HepG2 (cell line): Measurements from ENCODE around the gene SLC15A3. TPM values are rescaled to one million over a fixed set of nuclear protein-coding genes. Genes with fewer than 3 reads are reported as not detected.

Source experiments
- ATAC-seq: fragments of 200-7000 bp; cut with Tn5 transposase; 3 replicates; pipeline ENCODE4 v1.9.1; 2020; ENCODE audit warnings: mild to moderate bottlenecking, moderate library complexity
- BruUV-seq: library from RNA; stranded (reverse); fragments of 400-500 nt; replicated peaks from 2 replicates; lab custom pipeline; 2021; lab: Mats Ljungman, UMichigan
- CTCF ChIA-PET: fragments of 300-600 bp; formaldehyde crosslinking; extraction: SDS; loops from one replicate; lab custom pipeline; 2021; ENCODE audit warnings: low total read pairs, inconsistent platforms, low intra/inter-chr PET ratio; lab: Yijun Ruan, JAX
- POLR2A ChIA-PET: fragments of 350-600 bp; sonication (Branson Sonifier 250); formaldehyde crosslinking; loops from one replicate; lab custom pipeline; 2020; ENCODE audit warnings: antibody characterized with exemption, inconsistent platforms; lab: Yijun Ruan, JAX
- DNase-seq: peaks from one replicate; pipeline ENCODE4 v3.0.0-alpha.2; 2015; ENCODE audit warnings: low spot score
- FAIRE-seq: peaks from 3 replicates; lab custom pipeline; 2011; peaks lifted over from hg19 to GRCh38; lab: Jason Lieb, UNC
- H2AFZ ChIP-seq: one replicate; pipeline ENCODE4 v1.6.1; 2011; ENCODE audit warnings: low read length, inconsistent platforms
- H3K27ac ChIP-seq: fragments of 300-600 bp; 3 replicates; pipeline ENCODE4 v1.8.0; 2011; ENCODE audit warnings: mixed run types, mild to moderate bottlenecking, mixed read lengths, low read length, inconsistent platforms; ENCODE audit not compliant: insufficient read depth; ENCODE audit errors: extremely low read length
- H3K27me3 ChIP-seq, 2 experiments: fragments of 200-600 bp in 1 of 2; 2 replicates in 1 of 2; 3 replicates in 1 of 2; pipeline versions ENCODE4 v1.6.0 to v1.8.0; 2011; ENCODE audit warnings: low read length in 2 of 2, mild to moderate bottlenecking in 2 of 2, moderate library complexity in 2 of 2, inconsistent platforms in 1 of 2; ENCODE audit not compliant: insufficient read depth in 2 of 2, control insufficient read depth in 1 of 2
- H3K36me3 ChIP-seq, 2 experiments: fragments of 200-600 bp in 1 of 2; replicated peaks in 1 of 2; 2 replicates in 1 of 2; 3 replicates in 1 of 2; pipeline versions ENCODE4 v1.5.1 to v1.8.0; 2011; ENCODE audit warnings: low read length in 2 of 2, inconsistent platforms in 1 of 2; ENCODE audit not compliant: insufficient read depth in 2 of 2, control insufficient read depth in 1 of 2
- H3K4me1 ChIP-seq: 2 replicates; pipeline ENCODE4 v1.5.1; 2012; ENCODE audit warnings: low read length, inconsistent platforms; ENCODE audit not compliant: insufficient read depth
- H3K4me2 ChIP-seq: 2 replicates; pipeline ENCODE4 v1.6.0; 2011; ENCODE audit warnings: low read depth, low read length, inconsistent platforms
- H3K4me3 ChIP-seq, 3 experiments: fragments of 200-600 bp in 1 of 3; sonication (generic), shearing (Covaris generic) in 1 of 3; replicated peaks in 1 of 3; 2 replicates each; pipeline ENCODE4 v1.5.1; 2011 to 2016; ENCODE audit warnings: low read length in 3 of 3, inconsistent platforms in 2 of 3, low read depth in 2 of 3, mild to moderate bottlenecking in 2 of 3, control low read depth in 1 of 3, mixed read lengths in 1 of 3; ENCODE audit not compliant: insufficient read depth in 1 of 3
- H3K79me2 ChIP-seq: one replicate; pipeline ENCODE4 v1.6.1; 2011; ENCODE audit warnings: low read length, inconsistent platforms; ENCODE audit not compliant: insufficient read depth
- H3K9ac ChIP-seq: 2 replicates; pipeline ENCODE4 v1.6.0; 2011; ENCODE audit warnings: mild to moderate bottlenecking, low read depth, low read length, inconsistent platforms; ENCODE audit not compliant: insufficient read depth
- H3K9me3 ChIP-seq: 2 replicates; pipeline ENCODE4 v1.5.1; 2012; ENCODE audit warnings: mild to moderate bottlenecking, low read length
- H4K20me1 ChIP-seq: 2 replicates; pipeline ENCODE4 v1.6.0; 2011; ENCODE audit warnings: inconsistent platforms, mild to moderate bottlenecking, low read length, moderate library complexity; ENCODE audit not compliant: insufficient read depth
- EZH2 ChIP-seq: conservative IDR thresholded peaks from 2 replicates; pipeline ENCODE4 v1.6.1; 2012; ENCODE audit warnings: mild to moderate bottlenecking, low read depth, low read length, moderate library complexity
- HIVEP1 ChIP-seq: sonication (generic); formaldehyde crosslinking; IDR thresholded peaks from 2 replicates; pipeline ENCODE4 v1.4.0; 2020; ENCODE audit warnings: mild to moderate bottlenecking, missing genetic modification reagents
- KDM5A ChIP-seq: fragments of 200-600 bp; sonication (generic); IDR thresholded peaks from 2 replicates; pipeline ENCODE4 v1.7.0; 2018; ENCODE audit warnings: antibody characterized with exemption, mild to moderate bottlenecking, low read length, borderline replicate concordance
- KLF12 ChIP-seq: sonication (generic); formaldehyde crosslinking; IDR thresholded peaks from 2 replicates; pipeline ENCODE4 v1.4.0; 2020; ENCODE audit warnings: missing genetic modification reagents, borderline replicate concordance
- KMT2A ChIP-seq: sonication (generic); formaldehyde crosslinking; IDR thresholded peaks from 2 replicates; pipeline ENCODE4 v1.4.0; 2020; ENCODE audit warnings: missing genetic modification reagents
- MAFG ChIP-seq: sonication (generic); formaldehyde crosslinking; IDR thresholded peaks from 2 replicates; pipeline ENCODE4 v1.5.1; 2020; ENCODE audit warnings: mild to moderate bottlenecking, missing genetic modification reagents
- MIXL1 ChIP-seq: IDR thresholded peaks from 2 replicates; pipeline ENCODE4 v1.6.1; 2016
- NFKBIZ ChIP-seq: IDR thresholded peaks from 2 replicates; pipeline ENCODE4 v1.6.1; 2018; ENCODE audit warnings: missing genetic modification reagents, missing compliant biosample characterization
- RELA ChIP-seq: sonication (generic); formaldehyde crosslinking; IDR thresholded peaks from 2 replicates; pipeline ENCODE4 v1.4.0; 2020; ENCODE audit warnings: missing genetic modification reagents
- STAG1 ChIP-seq: sonication (generic); formaldehyde crosslinking; IDR thresholded peaks from 2 replicates; pipeline ENCODE4 v1.4.0; 2020; ENCODE audit warnings: missing genetic modification reagents
- ZFY ChIP-seq: sonication (generic); formaldehyde crosslinking; IDR thresholded peaks from 2 replicates; pipeline ENCODE4 v1.4.0; 2020; ENCODE audit warnings: missing genetic modification reagents
- ZNF121 ChIP-seq: sonication (generic); formaldehyde crosslinking; IDR thresholded peaks from 2 replicates; pipeline ENCODE4 v1.5.0; 2020; ENCODE audit warnings: mild to moderate bottlenecking, missing genetic modification reagents
- ZNF232 ChIP-seq: sonication (generic); formaldehyde crosslinking; IDR thresholded peaks from 2 replicates; pipeline ENCODE4 v1.4.0; 2020; ENCODE audit warnings: missing genetic modification reagents, borderline replicate concordance
- ZNF251 ChIP-seq: sonication (generic); formaldehyde crosslinking; IDR thresholded peaks from 2 replicates; pipeline ENCODE4 v1.9.0; 2021; ENCODE audit warnings: mild to moderate bottlenecking, missing genetic modification reagents
- ZNF343 ChIP-seq: sonication (generic); formaldehyde crosslinking; IDR thresholded peaks from 2 replicates; pipeline ENCODE4 v1.4.0; 2020; ENCODE audit warnings: mild to moderate bottlenecking, missing genetic modification reagents
- ZNF598 ChIP-seq: sonication (generic); formaldehyde crosslinking; IDR thresholded peaks from 2 replicates; pipeline ENCODE4 v1.5.1; 2020; ENCODE audit warnings: mild to moderate bottlenecking, missing genetic modification reagents, borderline replicate concordance
- ZNF674 ChIP-seq: sonication (generic); formaldehyde crosslinking; IDR thresholded peaks from 2 replicates; pipeline ENCODE4 v1.5.0; 2020; ENCODE audit warnings: low read depth, mild to moderate bottlenecking, missing genetic modification reagents
- ZNF781 ChIP-seq: sonication (generic); formaldehyde crosslinking; IDR thresholded peaks from 2 replicates; pipeline ENCODE4 v1.5.1; 2020; ENCODE audit warnings: borderline replicate concordance, mild to moderate bottlenecking, missing genetic modification reagents; ENCODE audit errors: not compliant biosample characterization
- WGBS: methylation state at CpG from one replicate; pipeline ENCODE4 v1.1.6; 2017; ENCODE audit warnings: low lambda C conversion rate; 5-methylcytosine and 5-hydroxymethylcytosine counted together
- in situ Hi-C: cut with HindIII; loops from 2 replicates; pipeline ENCODE4 v1.10.0; 2017; ENCODE audit warnings: low pct_unique_long_range_greater_than_20kb; ENCODE audit not compliant: extremely low pct_ligation_motif_present
- intact Hi-C: fragments of 100-400 bp; cut with micrococcal nuclease; formaldehyde crosslinking; loops from one replicate; pipeline ENCODE4 v1.10.0; 2022; ENCODE audit not compliant: unreplicated experiment
- polyA plus RNA-seq, 8 experiments: library from polyadenylated mRNA; depleted of rRNA in 3 of 8; stranded (reverse) in 7 of 8; unstranded in 1 of 8; fragments of >200 nt; fragmentation: Illumina TruSeq in 4 of 8; extraction: Trizol in 4 of 8; gene quantifications; 2 replicates each; pipeline versions ENCODE4 v1.2.1 to v1.2.3, GENCODE V29; 2011 to 2016; ENCODE audit warnings: low read depth in 4 of 8, missing spikeins in 1 of 8, mixed read lengths in 1 of 8; ENCODE audit not compliant: insufficient read depth in 1 of 8
- total RNA-seq, 5 experiments: library from RNA; depleted of rRNA; stranded (reverse); fragments of >200 nt; fragmentation: Illumina TruSeq; extraction: Trizol; gene quantifications; 2 replicates each; pipeline ENCODE4 v1.2.3, GENCODE V29; 2016; ENCODE audit warnings: low read depth in 1 of 5
- TF ChIP-seq, protein P1 (sequence below): sonication (generic); formaldehyde crosslinking; IDR thresholded peaks from 2 replicates; pipeline ENCODE4 v1.5.0; 2020; ENCODE audit warnings: missing genetic modification reagents

Gene SLC15A3
- total and polyA plus RNA-seq, 2 of the 13 experiments (the other 11 are each of a cell fraction or from before 2014, with no cell fraction given): 0.45 to 0.77 TPM

DNA sequence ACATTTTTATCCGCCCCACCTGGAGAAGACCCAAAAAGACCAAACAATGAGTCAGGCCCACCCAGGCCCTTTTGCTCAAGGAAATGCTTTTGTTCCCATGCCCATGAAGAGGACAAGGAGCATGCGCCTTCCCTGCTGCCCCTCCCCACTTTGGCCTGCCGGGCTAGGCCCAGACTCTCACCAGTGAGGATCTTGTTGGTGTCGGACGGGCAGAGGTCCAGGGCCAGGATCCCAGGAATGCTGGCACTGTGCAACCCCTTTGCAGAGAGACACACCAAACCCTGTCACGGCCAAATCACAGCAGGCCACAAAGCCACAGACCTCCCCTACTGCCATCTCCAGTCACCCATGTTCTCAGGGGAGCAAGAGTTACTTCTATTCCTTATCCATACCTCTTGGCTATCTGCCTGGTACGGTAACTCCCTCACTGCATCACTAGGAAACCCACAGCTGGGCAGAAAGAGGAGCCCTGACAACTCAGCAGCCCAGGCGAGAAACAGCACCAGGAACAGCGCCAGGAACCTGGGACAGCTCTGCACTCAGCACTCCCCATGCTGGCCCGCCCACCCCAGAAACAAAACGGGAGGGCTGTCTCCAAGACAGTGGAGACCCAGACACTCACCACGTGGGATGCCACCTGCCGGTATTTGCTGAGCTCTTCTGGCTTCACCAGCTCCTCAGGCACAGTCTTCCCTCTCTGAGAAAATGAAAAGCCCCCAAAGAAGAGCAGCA is 51.1 kb downstream of the SLC15A3 start:
- ChIA-PET POLR2A (no interaction called here), CTCF (interaction anchor here (2.9 kb wide), 1 partner anchor 70 kb away, joined by 20 read pairs; no protein-coding TSS in a partner anchor)
- in situ Hi-C loops: no loop called here
- no TSS peak for BruUV-seq
- peaks cover 17% of the 10 kb centered on the region for H4K20me1 ChIP-seq
- TF ChIP-seq MAFG (CRISPR knock-in tag): no peak
- TF ChIP-seq, all 625 proteins: peak for 0
- FAIRE-seq (no peak), ATAC-seq (no peak), DNase-seq (no peak)
- Histone ChIP-seq H3K27me3 (no peaks in the 10 kb centered on the region), H3K9ac (no peak overlapping the region), H3K4me2 (no peak overlapping the region), H3K27ac (no peak overlapping the region), H2AFZ (no peak overlapping the region), H3K36me3 (peaks cover 38 to 73% of the 10 kb centered on the region in 2 experiments), H3K4me1 (peaks cover 18% of the 10 kb centered on the region), H3K79me2 (peaks cover 32% of the 10 kb centered on the region), H3K4me3 (no peak overlapping the region), H3K9me3 (no peaks in the 10 kb centered on the region)
- intact Hi-C loops: no loop called here
- WGBS: 95% methylated on average over 11 of the region's 13 CpGs

DNA sequence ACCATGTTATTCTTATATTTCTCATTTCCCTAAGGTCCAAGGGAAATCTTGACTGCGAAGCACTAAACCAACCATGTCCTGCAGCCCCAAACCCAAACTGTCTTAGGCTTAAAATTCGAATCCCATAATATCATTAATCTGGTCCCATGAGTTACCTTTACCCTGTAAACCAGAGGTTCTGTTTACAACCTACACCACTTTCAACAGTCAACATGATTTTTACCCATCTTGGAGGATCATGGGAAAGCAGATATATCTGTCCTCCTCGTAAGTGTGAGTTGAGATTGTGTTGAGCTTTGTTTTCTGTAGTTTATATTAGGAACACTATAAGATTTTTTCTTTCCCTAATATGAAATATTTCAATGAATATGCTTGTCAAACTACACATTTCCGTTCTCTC is 52.0 kb downstream of the SLC15A3 start:
- Histone ChIP-seq H3K27ac (no peak overlapping the region), H3K4me1 (peaks cover 15% of the 10 kb centered on the region), H3K9ac (no peak overlapping the region), H3K36me3 (peaks cover 42 to 82% of the 10 kb centered on the region in 2 experiments), H3K79me2 (peaks cover 23% of the 10 kb centered on the region), H3K27me3 (no peaks in the 10 kb centered on the region), H3K4me3 (no peak overlapping the region), H3K4me2 (no peak overlapping the region), H2AFZ (no peak overlapping the region), H4K20me1 (peaks cover 14% of the 10 kb centered on the region), H3K9me3 (no peaks in the 10 kb centered on the region)
- POLR2A ChIA-PET: interaction anchor here (1.4 kb wide), 1 partner anchor 12 kb away, joined by 8 read pairs; no protein-coding TSS in a partner anchor
- in situ Hi-C loops: no loop called here
- intact Hi-C loops: loop anchor here (1.0 kb wide), 2 partner anchors 69 to 273 kb away; no protein-coding TSS in a partner anchor
- no TSS peak for BruUV-seq
- FAIRE-seq: no peak
- DNase-seq: no peak
- 76% methylated on average over 4 of the region's 4 CpGs for WGBS
- CTCF ChIA-PET: interaction anchor here (1.1 to 2.9 kb wide), 3 partner anchors 12 to 125 kb away, joined by 4 to 20 read pairs (median 7); no protein-coding TSS in a partner anchor
- no peak for ATAC-seq
- no peak for TF ChIP-seq MIXL1 (CRISPR knock-in tag)
- no peak for TF ChIP-seq ZFY
- no peak for TF ChIP-seq KLF12 (CRISPR knock-in tag)
- TF ChIP-seq NFKBIZ (CRISPR knock-in tag): no peak
- no peak for TF ChIP-seq KDM5A
- no peak for TF ChIP-seq ZNF674 (CRISPR knock-in tag)
- no peak for TF ChIP-seq ZNF598 (CRISPR knock-in tag)
- TF ChIP-seq STAG1 (CRISPR knock-in tag): no peak
- no peak for TF ChIP-seq ZNF343
- TF ChIP-seq ZNF121 (CRISPR knock-in tag): no peak
- TF ChIP-seq HIVEP1 (CRISPR knock-in tag): no peak
- TF ChIP-seq ZNF251 (CRISPR knock-in tag): no peak
- TF ChIP-seq, protein P1, sequence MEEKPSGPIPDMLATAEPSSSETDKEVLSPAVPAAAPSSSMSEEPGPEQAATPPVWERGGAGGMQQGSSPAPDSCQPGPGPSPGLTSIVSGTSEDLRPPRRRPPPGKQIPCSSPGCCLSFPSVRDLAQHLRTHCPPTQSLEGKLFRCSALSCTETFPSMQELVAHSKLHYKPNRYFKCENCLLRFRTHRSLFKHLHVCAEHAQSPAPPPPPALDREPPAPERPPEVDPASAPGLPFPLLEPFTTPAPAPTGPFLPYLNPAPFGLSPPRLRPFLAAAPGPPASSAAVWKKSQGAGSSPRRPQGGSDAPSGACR (CRISPR knock-in tag): no peak
- TF ChIP-seq ZNF781 (CRISPR knock-in tag): no peak
- no peak for TF ChIP-seq EZH2
- no peak for TF ChIP-seq KMT2A (CRISPR knock-in tag)
- no peak for TF ChIP-seq RELA
- TF ChIP-seq ZNF232 (CRISPR knock-in tag): no peak
